GM12875 (cell line): ENCODE data around the gene CENPK.
"Not testable (repeated sequence)": the region's sequence is repeated elsewhere in the genome, so short reads cannot be mapped to it uniquely, and the experiment has no call there.

ENCODE experiments used
- H3K4me3 ChIP-seq: one replicate; pipeline ENCODE4 v1.5.1; 2011; ENCODE audit warnings: low read depth, low read length, control low read depth
- CTCF ChIP-seq: IDR thresholded peaks from 2 replicates; pipeline ENCODE4 v1.5.1; 2011; ENCODE audit warnings: low read depth, mild to moderate bottlenecking, control low read depth, inconsistent platforms, low read length, moderate library complexity, borderline replicate concordance; ENCODE audit not compliant: insufficient read depth

Gene CENPK

GRCh38 chr5:65508978-65509377 lies 54.0 kb downstream of the CENPK start:
- H3K4me3 ChIP-seq: no peak overlapping the region
- no peak for TF ChIP-seq CTCF

- no peak overlapping the region for H3K4me3 ChIP-seq
- TF ChIP-seq CTCF: no peak
Observed at GRCh38 chr5:65506961-65507360, 56.0 kb downstream of the CENPK start.

- no peak for TF ChIP-seq CTCF
- H3K4me3 ChIP-seq: no peak overlapping the region
Observed at GRCh38 chr5:65489119-65489518, 73.8 kb downstream of the CENPK start.

GRCh38 chr5:65488038-65488687 lies 74.8 kb downstream of the CENPK start:
- H3K4me3 ChIP-seq: not testable (repeated sequence)

GRCh38 chr5:65486803-65487202 lies 76.2 kb downstream of the CENPK start:
- not testable (repeated sequence) for H3K4me3 ChIP-seq

- no peak for TF ChIP-seq CTCF
Observed at GRCh38 chr5:65485405-65485804, 77.6 kb downstream of the CENPK start.

GRCh38 chr5:65483546-65484346 lies 79.2 kb downstream of the CENPK start:
- no peak overlapping the region for H3K4me3 ChIP-seq
- no peak for TF ChIP-seq CTCF

More at GRCh38 chr5:65485405-65485804, 77.6 kb downstream of the CENPK start:
- H3K4me3 ChIP-seq: no peak overlapping the region
